Colonic mucosa (tissue), 4 donors: ENCODE measurements around the gene BZW2. TPM values are rescaled to one million over a fixed set of nuclear protein-coding genes. Genes with fewer than 3 reads are reported as not detected.
"Not testable (repeated sequence)": the region's sequence is repeated elsewhere in the genome, so short reads cannot be mapped to it uniquely, and the experiment has no call there.

ENCODE experiments used
- DNase-seq: peaks from one replicate; pipeline ENCODE4 v3.0.0-alpha.2; 2020
- H3K27ac ChIP-seq: fragments of 200-600 bp; one replicate; pipeline ENCODE4 v1.8.0; 2021
- H3K27me3 ChIP-seq: fragments of 200-600 bp; one replicate; pipeline ENCODE4 v1.8.0; 2021
- H3K36me3 ChIP-seq: fragments of 200-600 bp; one replicate; pipeline ENCODE4 v1.8.0; 2021
- H3K4me1 ChIP-seq: fragments of 200-600 bp; one replicate; pipeline ENCODE4 v1.8.0; 2021; ENCODE audit warnings: mild to moderate bottlenecking
- H3K4me3 ChIP-seq: fragments of 200-600 bp; one replicate; pipeline ENCODE4 v1.8.0; 2021
- H3K9ac ChIP-seq, 2 donors: one replicate each; pipeline ENCODE4 v1.7.0; 2013; ENCODE audit warnings: control low read depth in 2 of 2, low read depth in 2 of 2, low read length in 2 of 2
- H3K9me3 ChIP-seq: fragments of 200-600 bp; one replicate; pipeline ENCODE4 v1.8.0; 2021
- CTCF ChIP-seq: fragments of 200-600 bp; IDR thresholded peaks from one replicate; pipeline ENCODE4 v1.8.0; 2022; ENCODE audit warnings: antibody characterized with exemption, mild to moderate bottlenecking
- intact Hi-C: fragments of 100-400 bp; cut with DNase I; formaldehyde crosslinking; loops from one replicate; pipeline ENCODE4 v1.14.1; 2022
- total RNA-seq, 2 donors: library from RNA; stranded (reverse); fragmentation: NEBNext Ultra II Directional in 1 of 2; extraction: Animal tissue kit (Norgen Biotek cat#: 25700) in 1 of 2; gene quantifications; one replicate each; pipeline ENCODE4 v1.2.1, GENCODE V29; 2021
- donor health status: healthy.
- donor health status: DM: no; HTN: no; CAD: no.
- donor health status: DM: no; HTN: no; CAD: no.

BZW2 gene
- total RNA-seq, 2 donors from 2014 or later, result 56.1 to 73.8 TPM

- H3K9ac ChIP-seq, result no peak overlapping the region
- H3K27ac ChIP-seq, result no peak overlapping the region
- no peaks in the 10 kb centered on the region for H3K36me3 ChIP-seq
- intact Hi-C loops, result no loop called here
- no peaks in the 10 kb centered on the region for H3K27me3 ChIP-seq
- H3K4me3 ChIP-seq, result no peak overlapping the region
- DNase-seq, result no peak
- H3K4me1 ChIP-seq, result no peaks in the 10 kb centered on the region
- no peak for TF ChIP-seq CTCF
- no peaks in the 10 kb centered on the region for H3K9me3 ChIP-seq
Observed at GRCh38 chr7:16671811-16672210, 25.8 kb downstream of the BZW2 start.

- no peak for TF ChIP-seq CTCF
- H3K27me3 ChIP-seq, result no peaks in the 10 kb centered on the region
- H3K27ac ChIP-seq, result no peak overlapping the region
- intact Hi-C loops, result no loop called here
- H3K9ac ChIP-seq, result no peak overlapping the region
- no peak for DNase-seq
- no peak overlapping the region for H3K4me3 ChIP-seq
- H3K4me1 ChIP-seq, result no peaks in the 10 kb centered on the region
- H3K9me3 ChIP-seq, result no peaks in the 10 kb centered on the region
- no peaks in the 10 kb centered on the region for H3K36me3 ChIP-seq
Observed at GRCh38 chr7:16675277-16675676, 29.3 kb downstream of the BZW2 start.

- Histone ChIP-seq H3K9ac (no peak overlapping the region), H3K4me3 (no peak overlapping the region), H3K36me3 (no peaks in the 10 kb centered on the region), H3K9me3 (no peaks in the 10 kb centered on the region), H3K4me1 (no peaks in the 10 kb centered on the region), H3K27me3 (no peaks in the 10 kb centered on the region), H3K27ac (no peak overlapping the region)
- intact Hi-C loops, result no loop called here
- no peak for DNase-seq
- no peak for TF ChIP-seq CTCF
Observed at GRCh38 chr7:16677978-16678494, 32.1 kb downstream of the BZW2 start.

DNA sequence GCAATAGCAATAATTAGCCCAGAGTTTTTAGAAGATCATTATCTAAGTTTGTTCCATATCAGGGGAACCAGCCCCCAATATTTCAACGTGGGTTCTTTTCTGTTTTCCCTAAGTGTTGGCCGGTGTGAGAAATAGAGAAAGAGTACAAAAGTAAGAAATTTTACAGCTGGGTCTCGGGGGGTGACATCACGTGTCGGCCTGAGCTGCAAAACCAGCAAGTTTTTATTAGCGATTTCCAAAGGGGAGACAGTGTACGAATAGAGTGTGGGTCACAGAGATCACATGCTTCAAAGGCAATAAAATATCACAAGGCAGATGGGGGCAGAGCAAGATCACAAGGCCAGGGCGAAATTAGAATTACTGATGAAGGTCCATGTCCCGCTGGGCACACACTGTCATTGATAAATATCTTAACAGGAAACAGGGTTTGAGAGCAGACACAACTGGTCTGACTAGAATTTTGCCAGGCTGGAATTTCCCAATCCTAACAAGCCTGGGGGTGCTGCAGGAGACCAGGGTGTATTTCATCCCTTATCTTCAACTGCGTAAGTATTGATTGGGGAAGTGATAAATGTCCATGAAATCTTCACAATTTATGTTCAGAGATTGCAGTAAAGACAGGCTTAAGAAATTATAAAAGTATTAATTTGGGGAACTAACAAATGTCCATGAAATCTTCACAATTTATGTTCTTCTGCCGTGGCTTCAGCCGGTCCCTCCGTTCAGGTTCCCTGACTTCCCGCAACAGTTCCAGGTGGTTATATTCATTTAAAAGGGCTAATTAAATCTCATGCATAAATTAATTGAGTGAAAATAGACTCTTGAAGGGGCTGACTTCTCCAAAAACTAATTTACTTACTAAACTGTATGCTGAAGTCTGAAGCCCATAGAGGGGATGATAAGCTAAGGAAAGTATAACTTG is 32.9 kb downstream of the BZW2 start:
- H3K9ac ChIP-seq, H3K4me3 ChIP-seq, H3K27ac ChIP-seq, intact Hi-C loops, H3K9me3 ChIP-seq, H3K36me3 ChIP-seq, H3K4me1 ChIP-seq, H3K27me3 ChIP-seq, DNase-seq: not testable (repeated sequence)

DNA sequence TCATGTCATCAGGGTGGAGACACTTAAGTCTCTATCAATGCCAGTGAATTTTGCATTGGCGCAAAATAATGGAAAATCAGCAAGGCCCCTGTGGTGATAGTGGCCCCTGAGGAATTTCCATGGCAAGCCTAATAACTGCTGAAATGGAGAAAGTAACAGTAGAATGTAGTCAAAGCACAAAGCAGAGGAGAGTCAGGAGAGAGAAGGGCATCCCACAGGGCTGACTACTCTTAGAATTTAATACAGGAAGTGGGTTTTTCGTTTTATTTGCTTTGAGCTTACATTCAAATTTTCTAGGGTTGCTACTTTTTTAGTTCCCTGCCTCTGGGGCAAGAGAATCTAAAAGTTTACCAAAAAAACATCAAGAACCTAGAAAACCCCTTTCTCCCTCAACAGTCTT is 39.0 kb downstream of the BZW2 start:
- Histone ChIP-seq H3K27ac (no peak overlapping the region), H3K9me3 (no peaks in the 10 kb centered on the region), H3K9ac (no peak overlapping the region), H3K36me3 (peaks cover 4% of the 10 kb centered on the region), H3K4me1 (no peaks in the 10 kb centered on the region), H3K27me3 (no peaks in the 10 kb centered on the region), H3K4me3 (no peak overlapping the region)
- no peak for TF ChIP-seq CTCF
- no peak for DNase-seq
- intact Hi-C loops, result no loop called here

GRCh38 chr7:16685535-16685934 is 39.6 kb downstream of the BZW2 start:
- Histone ChIP-seq H3K9me3 (no peaks in the 10 kb centered on the region), H3K9ac (no peak overlapping the region), H3K36me3 (peaks cover 9% of the 10 kb centered on the region), H3K27me3 (no peaks in the 10 kb centered on the region), H3K4me1 (no peaks in the 10 kb centered on the region), H3K4me3 (no peak overlapping the region), H3K27ac (no peak overlapping the region)
- no peak for DNase-seq
- no peak for TF ChIP-seq CTCF
- intact Hi-C loops, result no loop called here
